ENCODE measurements around the gene IGF2R.

The IGF2R gene

GRCh38 chr6:160028487-160029275 lies 59.8 kb downstream of the IGF2R start:
- no peak for DNase-seq

- no peak for DNase-seq
Measured at GRCh38 chr6:160029525-160029924, 60.6 kb downstream of the IGF2R start.

GRCh38 chr6:160030103-160030502 lies 61.2 kb downstream of the IGF2R start:
- peak; percentile 9 for DNase-seq

GRCh38 chr6:160031442-160031841 lies 62.6 kb downstream of the IGF2R start:
- no peak for DNase-seq

DNA sequence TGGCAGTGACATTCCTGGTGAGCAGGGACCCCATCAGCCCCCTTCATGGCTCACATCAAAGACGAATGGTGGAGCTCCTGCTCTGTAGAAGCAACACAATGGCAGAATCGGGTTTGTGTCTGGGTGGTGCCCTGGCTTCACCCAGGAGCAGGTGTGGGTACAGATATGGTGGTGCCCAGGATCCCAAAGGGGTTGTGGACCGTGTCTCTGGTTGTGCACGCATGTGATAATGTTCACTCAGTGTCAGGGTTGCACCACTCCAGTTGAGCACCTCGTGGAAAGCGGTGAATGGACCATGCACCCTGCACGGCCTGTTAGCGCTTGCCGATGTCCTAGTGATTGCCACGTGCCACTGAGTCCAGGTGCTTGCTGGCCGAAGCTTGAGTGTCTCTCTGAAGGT lies 63.0 kb downstream of the IGF2R start:
- DNase-seq = no peak

DNA sequence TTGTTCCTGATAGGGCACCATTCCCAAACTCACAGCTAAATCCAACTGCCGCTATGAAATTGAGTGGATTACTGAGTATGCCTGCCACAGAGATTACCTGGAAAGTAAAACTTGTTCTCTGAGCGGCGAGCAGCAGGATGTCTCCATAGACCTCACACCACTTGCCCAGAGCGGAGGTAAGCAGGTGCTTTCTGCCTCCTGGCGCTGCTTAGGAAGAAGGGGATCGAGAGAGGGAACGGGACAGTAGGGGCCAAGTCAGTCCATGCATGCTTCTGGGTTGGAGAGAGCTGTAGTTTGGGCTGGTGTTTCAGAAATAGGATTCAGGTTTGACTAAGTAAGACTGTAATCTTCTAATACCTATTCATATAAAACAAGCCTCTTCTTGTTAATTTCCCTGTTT lies 63.7 kb downstream of the IGF2R start:
- no peak for DNase-seq

DNA sequence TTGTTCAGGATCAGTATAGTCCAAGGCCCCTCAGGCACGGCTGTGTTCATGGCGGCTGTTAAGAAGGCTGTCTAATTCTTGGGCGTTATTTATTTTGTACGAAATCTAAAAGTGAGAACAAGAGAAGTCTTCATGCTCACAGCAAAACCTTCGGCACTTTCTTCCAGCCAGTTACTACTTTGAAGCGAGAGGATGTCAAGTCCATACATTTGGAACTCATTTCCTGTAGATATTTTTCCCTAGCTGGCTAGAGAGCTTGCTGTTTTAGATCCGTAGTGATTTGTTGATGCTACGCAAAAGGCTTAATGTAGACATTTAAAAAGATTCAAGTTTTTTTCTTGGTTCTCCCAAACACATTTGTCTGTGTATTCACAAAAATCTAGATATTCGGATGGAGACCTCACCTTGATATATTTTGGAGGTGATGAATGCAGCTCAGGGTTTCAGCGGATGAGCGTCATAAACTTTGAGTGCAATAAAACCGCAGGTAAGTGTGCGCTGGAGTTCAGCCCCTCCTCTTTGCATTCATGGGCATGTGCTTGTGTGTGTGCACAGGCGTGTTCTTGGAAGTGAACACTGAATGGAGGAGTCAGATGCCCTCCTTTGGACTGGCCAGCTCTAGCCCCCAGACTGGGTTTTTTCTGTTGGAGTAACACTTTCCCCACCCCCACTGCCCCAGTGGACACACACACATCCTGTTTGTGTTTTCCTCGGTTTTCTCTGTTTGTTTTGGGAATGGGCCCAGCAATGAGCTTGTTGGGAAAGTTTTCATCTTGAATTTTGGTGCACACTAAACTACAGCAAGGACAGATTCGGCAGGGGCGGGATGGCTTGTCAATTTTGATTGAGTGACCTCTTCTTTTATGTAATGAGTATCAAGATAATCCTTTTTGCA lies 65.4 kb downstream of the IGF2R start:
- no peak for DNase-seq

DNA sequence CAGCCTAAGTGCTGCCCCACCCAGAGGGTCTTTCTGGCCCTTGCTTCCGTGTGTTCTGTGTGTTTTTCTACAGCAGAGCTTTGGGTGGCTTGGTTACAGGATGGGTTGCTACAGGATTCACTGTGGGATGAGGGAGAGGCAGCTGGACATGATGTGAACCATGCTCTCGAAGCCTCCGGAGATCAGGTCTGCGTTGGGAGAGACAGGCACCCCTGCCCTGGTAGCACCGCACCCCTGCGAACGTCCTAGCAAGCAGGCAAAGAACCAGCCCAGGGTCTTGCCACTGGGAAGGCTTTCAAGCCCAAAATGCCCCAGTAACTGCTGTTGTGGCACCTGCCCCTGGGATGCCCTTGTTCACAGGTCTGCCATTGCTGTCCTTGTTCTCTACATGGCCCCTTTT lies 66.4 kb downstream of the IGF2R start:
- DNase-seq = no peak

DNA sequence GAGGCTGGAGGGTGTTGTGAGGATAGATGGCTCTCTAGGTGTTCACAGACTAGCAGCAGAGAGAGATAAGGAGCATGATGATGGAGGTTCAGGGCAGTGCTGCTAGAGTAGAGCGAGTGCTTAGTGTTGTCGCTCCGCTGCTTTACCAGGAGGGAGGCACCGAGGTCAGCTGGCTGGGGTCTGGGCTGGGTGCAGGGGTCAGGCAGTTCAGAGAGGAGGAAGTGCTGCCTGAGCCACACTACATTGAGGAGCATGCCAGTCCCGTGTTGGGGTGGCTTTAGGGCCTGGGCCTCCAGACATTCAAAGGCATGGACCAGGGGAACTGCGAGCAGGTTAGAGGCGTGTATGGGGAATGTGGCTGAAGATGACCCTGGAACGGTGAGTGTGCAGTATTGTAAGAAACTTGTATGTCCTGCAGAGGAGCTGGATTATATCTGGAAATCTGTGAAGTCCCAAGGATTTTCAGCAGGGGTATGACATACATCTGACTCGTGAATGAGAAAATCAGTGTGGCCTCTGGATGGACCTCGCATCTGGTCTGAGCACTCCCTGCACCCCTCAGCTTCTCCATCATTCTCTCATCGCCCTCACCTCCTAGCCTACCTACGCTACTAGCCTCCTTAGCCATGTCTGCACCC lies 66.9 kb downstream of the IGF2R start:
- DNase-seq = no peak

- DNase-seq = no peak
Measured at GRCh38 chr6:160036331-160036695, 67.4 kb downstream of the IGF2R start.

DNA sequence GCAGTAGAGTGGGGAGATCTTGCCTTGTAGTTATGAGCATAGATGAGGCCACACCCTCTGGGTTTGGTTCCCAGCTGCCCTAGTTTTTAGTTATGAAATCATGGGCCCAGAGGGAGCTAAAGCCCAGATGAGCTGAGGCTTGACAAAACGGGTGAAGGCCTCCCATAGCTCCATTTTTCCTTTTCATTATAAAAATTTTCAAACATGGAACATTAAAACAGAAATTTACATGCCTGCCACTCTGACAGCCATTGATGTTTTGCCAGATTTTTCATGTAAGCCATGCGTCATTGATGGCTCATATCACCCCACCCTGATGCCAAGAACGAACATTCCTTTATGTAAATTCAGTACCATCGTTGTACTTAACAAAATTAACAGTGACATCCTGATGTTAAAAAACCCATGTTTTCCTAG lies 67.9 kb downstream of the IGF2R start:
- no peak for DNase-seq

DNA sequence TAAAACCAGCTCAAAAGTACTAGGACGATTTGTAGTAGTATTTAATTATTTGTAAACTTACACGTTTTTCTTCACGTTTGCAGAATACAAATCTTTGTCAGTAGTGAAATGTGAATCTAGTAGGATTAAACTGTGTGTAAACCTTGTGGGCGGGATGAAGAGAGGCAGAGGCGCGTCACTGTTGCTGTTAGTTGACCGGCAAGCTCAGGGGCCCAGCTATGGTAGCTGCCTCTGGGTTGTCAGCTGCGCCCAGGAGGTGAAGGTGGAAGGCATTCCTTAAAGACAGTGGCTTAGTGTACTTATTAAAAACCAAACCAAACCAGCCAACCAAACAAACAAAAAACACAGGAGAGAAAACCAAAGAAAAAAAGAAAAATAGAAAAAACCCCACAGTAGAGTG lies 69.6 kb downstream of the IGF2R start:
- DNase-seq = no peak

GRCh38 chr6:160039441-160039840 lies 70.6 kb downstream of the IGF2R start:
- no peak for DNase-seq

DNA sequence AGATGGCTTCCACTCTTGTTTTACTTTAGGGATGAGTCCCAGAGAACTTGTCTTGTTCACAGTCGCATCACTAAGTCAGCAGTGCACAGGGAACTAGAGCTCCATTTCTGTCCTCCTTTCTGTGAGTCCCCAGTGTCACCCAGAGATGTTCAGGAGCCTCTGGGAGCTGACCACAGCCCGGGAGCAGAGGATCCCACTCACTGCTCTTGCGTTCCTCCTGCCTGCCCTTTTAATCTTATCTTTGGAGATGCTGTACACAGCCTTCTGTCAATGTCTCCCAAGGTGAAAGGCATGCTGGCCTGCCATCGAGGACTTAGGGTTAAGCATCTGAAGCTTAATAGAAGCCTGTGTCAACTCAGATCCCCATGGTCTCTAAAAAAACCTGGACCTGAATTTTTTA lies 71.2 kb downstream of the IGF2R start:
- no peak for DNase-seq

GRCh38 chr6:160040527-160041264 lies 71.8 kb downstream of the IGF2R start:
- no peak for DNase-seq

DNA sequence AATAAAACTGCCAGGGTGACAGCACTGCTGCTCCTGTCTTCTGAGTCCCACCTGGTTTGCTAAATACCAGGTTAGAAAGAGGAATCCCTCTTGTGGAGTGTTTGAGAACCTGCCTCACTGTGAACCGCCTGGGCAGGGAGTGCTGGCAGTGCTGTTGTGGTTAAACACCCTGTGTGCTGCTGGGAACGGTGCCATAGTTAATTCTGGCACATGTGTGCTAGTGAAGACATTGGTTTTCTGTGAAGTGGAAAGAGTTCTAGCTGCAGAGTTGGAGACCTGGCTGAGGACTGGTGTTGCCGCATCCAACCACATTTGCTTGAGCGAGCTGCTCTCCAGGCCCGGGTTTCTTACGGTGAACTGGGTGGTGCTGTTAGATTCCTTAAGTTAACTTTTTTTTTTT lies 72.7 kb downstream of the IGF2R start:
- no peak for DNase-seq

- no peak for DNase-seq
Measured at GRCh38 chr6:160042014-160042773, 73.3 kb downstream of the IGF2R start.

GRCh38 chr6:160042788-160043301 lies 74.0 kb downstream of the IGF2R start:
- DNase-seq = no peak

DNA sequence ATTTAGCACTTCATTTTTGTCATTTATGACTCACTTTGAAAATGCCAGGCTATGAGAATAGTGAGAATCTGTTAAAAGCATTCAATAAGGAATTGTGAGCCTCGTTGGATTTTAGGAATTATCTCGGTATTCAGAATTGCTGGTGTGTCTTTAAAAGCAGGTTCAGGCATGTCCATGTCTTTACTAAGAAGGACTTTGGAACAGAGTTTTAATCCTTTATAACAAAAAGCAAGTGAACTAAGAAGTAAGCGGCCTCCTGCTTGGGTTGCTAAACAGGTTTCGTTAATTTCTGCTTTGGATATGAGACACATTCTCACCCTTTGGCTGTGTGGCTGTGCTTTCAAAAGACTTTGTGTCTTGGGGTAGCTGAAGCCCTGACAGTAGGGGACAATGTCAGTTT lies 74.9 kb downstream of the IGF2R start:
- no peak for DNase-seq

- no peak for DNase-seq
Measured at GRCh38 chr6:160044687-160045086, 75.8 kb downstream of the IGF2R start.

DNA sequence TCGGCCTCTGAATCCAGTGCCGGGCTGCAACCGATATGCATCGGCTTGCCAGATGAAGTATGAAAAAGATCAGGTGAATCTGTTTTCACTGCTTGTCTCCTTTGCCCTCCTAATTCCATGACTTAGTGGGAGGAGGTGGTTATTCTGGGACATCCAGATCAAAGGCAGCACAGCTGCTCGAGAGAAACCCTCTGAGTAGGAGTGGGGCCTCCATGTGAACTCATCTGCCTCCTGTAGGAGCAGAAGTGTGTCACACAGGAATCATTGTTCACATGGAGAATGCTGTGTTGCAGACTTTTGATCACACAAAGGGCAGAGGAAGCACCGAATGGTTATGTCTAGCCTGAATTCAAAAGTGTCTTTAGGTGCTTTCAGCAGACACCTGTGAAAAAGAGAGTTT lies 79.6 kb downstream of the IGF2R start:
- no peak for DNase-seq

DNA sequence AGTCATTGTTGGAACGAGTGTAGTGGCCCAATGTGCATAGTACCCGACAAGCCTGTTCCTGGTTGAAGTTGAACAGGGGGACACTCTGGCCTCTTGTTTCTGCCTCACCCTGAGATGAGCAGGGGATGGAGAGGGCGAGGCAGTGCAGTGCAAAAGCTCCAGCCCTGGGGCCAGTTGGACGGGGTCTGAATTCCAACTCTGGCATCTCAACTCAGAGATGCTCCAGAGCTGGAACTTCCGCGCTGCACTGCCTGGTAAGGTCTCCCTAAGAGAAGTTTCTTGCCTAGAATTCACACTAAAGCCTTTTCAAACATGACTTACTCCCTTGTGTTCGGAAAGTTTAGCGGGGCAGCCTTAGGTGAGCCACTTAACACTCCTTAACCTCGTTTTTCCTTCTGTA lies 80.5 kb downstream of the IGF2R start:
- DNase-seq = no peak

Data from GOT3 (cell line).